IMR-90 (cell line): ENCODE results near the gene TXNDC12. TPM values are rescaled to one million over a fixed set of nuclear protein-coding genes. Genes with fewer than 3 reads are reported as not detected.

Source experiments
- ATAC-seq: fragments of 200-7000 bp; cut with Tn5 transposase; 2 replicates; pipeline ENCODE4 v1.9.1; 2020; ENCODE audit warnings: low read depth, mild to moderate bottlenecking, moderate library complexity
- BruUV-seq: library from RNA; stranded (reverse); fragments of 400-500 nt; replicated peaks from 2 replicates; lab custom pipeline; 2021; lab: Mats Ljungman, UMichigan
- CTCF ChIA-PET: fragments of 300-600 bp; formaldehyde crosslinking; extraction: SDS; loops from one replicate; lab custom pipeline; 2021; ENCODE audit warnings: antibody characterized with exemption; lab: Yijun Ruan, JAX
- POLR2A ChIA-PET: fragments of 300-600 bp; sonication (Branson Sonifier 250); formaldehyde crosslinking; loops from one replicate; lab custom pipeline; 2022; ENCODE audit warnings: antibody characterized with exemption; ENCODE audit not compliant: unreplicated experiment; lab: Charles Lee
- DNase-seq: peaks from one replicate; pipeline ENCODE4 v3.0.0; 2013
- H2AFZ ChIP-seq: replicated peaks from 2 replicates; pipeline ENCODE3; 2013; ENCODE audit warnings: low read length, mild to moderate bottlenecking; ENCODE audit not compliant: poor library complexity
- H2AK5ac ChIP-seq: 2 replicates; pipeline ENCODE4 v1.6.1; 2013; ENCODE audit warnings: low read depth, low read length, inconsistent platforms
- H2AK9ac ChIP-seq: replicated peaks from 2 replicates; pipeline ENCODE3; 2013; ENCODE audit warnings: mild to moderate bottlenecking, low read depth, low read length, moderate library complexity; ENCODE audit not compliant: poor library complexity
- H2BK120ac ChIP-seq: 2 replicates; pipeline ENCODE4 v1.6.1; 2013; ENCODE audit warnings: low read depth, low read length, inconsistent platforms
- H2BK15ac ChIP-seq: 3 replicates; pipeline ENCODE4 v1.6.1; 2013; ENCODE audit warnings: low read depth, low read length, inconsistent platforms
- H2BK20ac ChIP-seq: 2 replicates; pipeline ENCODE4 v1.6.1; 2013; ENCODE audit warnings: low read depth, mild to moderate bottlenecking, inconsistent platforms, low read length, moderate library complexity
- H2BK5ac ChIP-seq: 2 replicates; pipeline ENCODE4 v1.6.1; 2013; ENCODE audit warnings: mild to moderate bottlenecking, low read depth, low read length, inconsistent platforms; ENCODE audit not compliant: poor library complexity, severe bottlenecking
- H3K14ac ChIP-seq: replicated peaks from 2 replicates; pipeline ENCODE4 v1.6.1; 2013; ENCODE audit warnings: low read depth, low read length, inconsistent platforms
- H3K18ac ChIP-seq: 2 replicates; pipeline ENCODE4 v1.6.1; 2013; ENCODE audit warnings: low read depth, low read length, control low read depth
- H3K23ac ChIP-seq: 2 replicates; pipeline ENCODE4 v1.6.1; 2013; ENCODE audit warnings: low read depth, low read length, inconsistent platforms
- H3K27ac ChIP-seq: 2 replicates; pipeline ENCODE4 v1.5.1; 2013; ENCODE audit warnings: mild to moderate bottlenecking, control low read depth, low read length; ENCODE audit not compliant: insufficient read depth
- H3K27me3 ChIP-seq: 2 replicates; pipeline ENCODE4 v1.6.1; 2013; ENCODE audit warnings: low read length; ENCODE audit not compliant: control insufficient read depth, insufficient read depth
- H3K36me3 ChIP-seq: 2 replicates; pipeline ENCODE4 v1.6.1; 2013; ENCODE audit warnings: low read length, mixed read lengths; ENCODE audit not compliant: control insufficient read depth, insufficient read depth
- H3K4ac ChIP-seq: 2 replicates; pipeline ENCODE4 v1.6.1; 2013; ENCODE audit warnings: low read depth, low read length, inconsistent platforms
- H3K4me1 ChIP-seq: 2 replicates; pipeline ENCODE4 v1.6.1; 2013; ENCODE audit warnings: low read length, mixed read lengths; ENCODE audit not compliant: control insufficient read depth, insufficient read depth
- H3K4me2 ChIP-seq: 2 replicates; pipeline ENCODE4 v1.6.1; 2013; ENCODE audit warnings: low read depth, mild to moderate bottlenecking, control low read depth, low read length, moderate library complexity
- H3K4me3 ChIP-seq: 2 replicates; pipeline ENCODE4 v1.5.1; 2013; ENCODE audit warnings: low read depth, mild to moderate bottlenecking, control low read depth, low read length, moderate library complexity; ENCODE audit not compliant: insufficient read depth
- H3K56ac ChIP-seq: 2 replicates; pipeline ENCODE4 v1.6.1; 2013; ENCODE audit warnings: low read length, inconsistent platforms; ENCODE audit not compliant: insufficient read depth; ENCODE audit errors: extremely low read depth
- H3K79me1 ChIP-seq, 2 experiments: 2 replicates each; pipeline ENCODE4 v1.6.1; 2013; ENCODE audit warnings: low read length in 2 of 2, inconsistent platforms in 1 of 2, low read depth in 1 of 2
- H3K9ac ChIP-seq: 2 replicates; pipeline ENCODE4 v1.6.1; 2013; ENCODE audit warnings: low read depth, low read length, control low read depth
- H3K9me1 ChIP-seq: 2 replicates; pipeline ENCODE4 v1.6.1; 2013; ENCODE audit warnings: low read length, inconsistent platforms; ENCODE audit not compliant: insufficient read depth
- H3K9me3 ChIP-seq: 2 replicates; pipeline ENCODE4 v1.6.1; 2013; ENCODE audit warnings: low read length; ENCODE audit not compliant: control insufficient read depth, insufficient read depth
- H4K20me1 ChIP-seq: 2 replicates; pipeline ENCODE4 v1.6.1; 2013; ENCODE audit warnings: low read length, inconsistent platforms; ENCODE audit not compliant: insufficient read depth
- H4K5ac ChIP-seq: 2 replicates; pipeline ENCODE4 v1.6.1; 2013; ENCODE audit warnings: mild to moderate bottlenecking, low read depth, low read length, control low read depth
- H4K8ac ChIP-seq, 2 experiments: 2 replicates each; pipeline ENCODE4 v1.6.1; 2013; ENCODE audit warnings: low read depth in 2 of 2, low read length in 2 of 2, control low read depth in 1 of 2, inconsistent platforms in 1 of 2
- H4K91ac ChIP-seq: 2 replicates; pipeline ENCODE4 v1.6.1; 2013; ENCODE audit warnings: low read depth, low read length, inconsistent platforms; ENCODE audit not compliant: insufficient read depth
- BHLHE40 ChIP-seq: fragments of 150-350 bp; IDR thresholded peaks from 2 replicates; pipeline ENCODE4 v1.6.1; 2016; ENCODE audit warnings: mild to moderate bottlenecking, low read depth, low read length
- CEBPB ChIP-seq: IDR thresholded peaks from 2 replicates; pipeline ENCODE4 v1.6.1; 2012; ENCODE audit warnings: low read depth, low read length, improper control_type of control experiment
- CHD1 ChIP-seq: IDR thresholded peaks from 2 replicates; pipeline ENCODE4 v1.6.1; 2012; ENCODE audit warnings: low read depth, low read length, improper control_type of control experiment
- FOS ChIP-seq: fragments of 150-350 bp; IDR thresholded peaks from 2 replicates; pipeline ENCODE4 v1.6.1; 2016; ENCODE audit warnings: low read depth, low read length
- MAFK ChIP-seq: IDR thresholded peaks from 2 replicates; pipeline ENCODE4 v1.6.1; 2012; ENCODE audit warnings: low read depth, low read length, improper control_type of control experiment
- MXI1 ChIP-seq: IDR thresholded peaks from 2 replicates; pipeline ENCODE4 v1.6.1; 2012; ENCODE audit warnings: low read depth, mild to moderate bottlenecking, low read length, moderate library complexity, borderline replicate concordance
- NFE2L2 ChIP-seq: fragments of 150-350 bp; IDR thresholded peaks from 2 replicates; pipeline ENCODE4 v1.6.1; 2016; ENCODE audit warnings: low read depth, mild to moderate bottlenecking, low read length
- POLR2A ChIP-seq: IDR thresholded peaks from 2 replicates; pipeline ENCODE4 v1.6.1; 2012; ENCODE audit warnings: mild to moderate bottlenecking, low read depth, low read length
- RAD21 ChIP-seq: IDR thresholded peaks from 2 replicates; pipeline ENCODE4 v1.6.1; 2012; ENCODE audit warnings: low read length, improper control_type of control experiment
- RFX5 ChIP-seq: IDR thresholded peaks from 2 replicates; pipeline ENCODE4 v1.8.0; 2012; ENCODE audit warnings: low read depth, mild to moderate bottlenecking, low read length, moderate library complexity
- SMC3 ChIP-seq: fragments of 150-350 bp; IDR thresholded peaks from 2 replicates; pipeline ENCODE4 v1.6.1; 2016; ENCODE audit warnings: low read depth, mild to moderate bottlenecking, antibody characterized with exemption, low read length, moderate library complexity
- WGBS, 2 experiments: methylation state at CpG; one replicate each; pipeline versions ENCODE4 v1.1.5 to v1.1.7; 2013; ENCODE audit warnings: missing lambda C conversion rate in 2 of 2; ENCODE audit not compliant: insufficient read length in 1 of 2; ENCODE audit errors: extremely low coverage in 2 of 2; 5-methylcytosine and 5-hydroxymethylcytosine counted together
- dilution Hi-C: fragments of 300-500 bp; cut with HindIII; formaldehyde crosslinking; loops from one replicate; pipeline ENCODE4 v1.14.3; 2018; ENCODE audit warnings: low sequenced_read_pairs; ENCODE audit not compliant: unreplicated experiment
- in situ Hi-C: fragments of 300-500 bp; cut with MboI; formaldehyde crosslinking; loops from 3 replicates; pipeline ENCODE4 v1.14.3; 2019; ENCODE audit warnings: low sequenced_read_pairs, inconsistent platforms, mixed read lengths
- intact Hi-C: fragments of 100-400 bp; cut with micrococcal nuclease; formaldehyde crosslinking; loops from 2 replicates; pipeline ENCODE4 v1.10.0; 2022
- polyA plus RNA-seq, 3 experiments: library from polyadenylated mRNA; depleted of rRNA; stranded (reverse); fragments of >200 nt; gene quantifications; 2 replicates each; pipeline ENCODE4 v1.2.3, GENCODE V29; 2012; ENCODE audit warnings: low replicate concordance in 1 of 3
- total RNA-seq: library from RNA; depleted of rRNA; stranded (reverse); fragments of >200 nt; gene quantifications from 2 replicates; pipeline ENCODE4 v1.2.3, GENCODE V29; 2012
- TF ChIP-seq, protein P1 (sequence below): conservative IDR thresholded peaks from 2 replicates; pipeline ENCODE4 v1.5.1; 2012; ENCODE audit warnings: mild to moderate bottlenecking, low read depth, low read length, improper control_type of control experiment
- TF ChIP-seq, protein P2 (sequence below): fragments of 150-350 bp; IDR thresholded peaks from 2 replicates; pipeline ENCODE4 v1.6.1; 2017; ENCODE audit warnings: mild to moderate bottlenecking, antibody characterized with exemption, low read length, low read depth
- TF ChIP-seq, protein P3 (sequence below): fragments of 150-350 bp; IDR thresholded peaks from 2 replicates; pipeline ENCODE4 v1.6.1; 2016; ENCODE audit warnings: low read depth, mild to moderate bottlenecking, low read length, moderate library complexity, borderline replicate concordance

The TXNDC12 gene
- total and polyA plus RNA-seq, 2 of the 4 experiments (the other 2 are of a cell fraction) = 24.4 to 29.9 TPM

DNA sequence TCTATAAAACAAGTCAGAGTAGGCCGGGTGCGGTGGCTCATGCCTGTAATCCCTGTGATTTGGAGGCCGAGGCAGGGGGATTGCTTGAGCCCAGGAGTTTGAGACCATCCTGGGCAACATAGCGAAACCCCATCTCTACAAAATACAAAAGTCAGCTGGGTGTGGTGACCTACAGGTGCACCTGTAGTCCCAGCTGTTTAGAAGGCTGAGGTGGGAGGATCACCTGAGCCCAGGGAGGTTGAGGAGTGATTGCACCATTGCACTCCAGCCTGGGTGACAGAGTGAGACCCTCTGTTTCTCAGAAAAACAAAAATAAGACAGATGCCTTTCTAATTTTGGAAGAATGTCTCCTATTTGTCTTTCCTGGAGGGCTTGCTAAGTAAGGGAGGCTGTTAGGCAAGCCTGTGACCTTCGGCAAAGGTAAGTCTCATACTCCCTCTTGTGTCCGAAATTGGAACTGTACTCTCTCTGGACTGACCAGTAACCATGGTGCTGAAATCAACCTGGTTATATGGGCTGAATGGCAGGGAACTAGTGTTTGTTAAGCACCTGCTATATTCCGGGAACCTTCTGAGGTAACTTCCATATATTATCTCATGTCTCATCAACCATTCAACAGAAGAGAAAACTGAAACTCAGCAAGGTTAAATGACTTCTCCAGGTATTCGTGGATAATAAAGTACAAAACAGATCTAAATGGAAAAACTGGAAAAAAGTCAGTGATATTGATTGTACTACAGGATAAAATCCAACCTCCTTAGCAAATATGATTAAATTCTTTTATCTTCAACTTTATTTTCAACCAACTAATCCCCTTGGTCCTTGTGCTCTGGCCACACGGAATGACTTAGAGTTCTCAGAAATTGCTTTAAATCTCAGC is 52.7 kb downstream of the TXNDC12 start:
- H2BK15ac ChIP-seq = no peak overlapping the region
- no peak overlapping the region for H3K23ac ChIP-seq
- H3K9ac ChIP-seq = no peak overlapping the region
- H4K20me1 ChIP-seq = no peaks in the 10 kb centered on the region
- no peak overlapping the region for H4K5ac ChIP-seq
- POLR2A ChIA-PET = no interaction called here
- CTCF ChIA-PET = interaction anchor here (0.6 to 1.0 kb wide), 2 partner anchors 105 to 106 kb away, joined by 3 read pairs; no protein-coding TSS in a partner anchor
- peak overlapping the region; percentile 5 for H4K91ac ChIP-seq
- peaks cover 0 to 6% of the 10 kb centered on the region in 2 experiments; a peak in 1 of 4 replicates for H3K79me1 ChIP-seq
- H2AFZ ChIP-seq = no peak overlapping the region
- DNase-seq (peak; percentile 95), ATAC-seq (peak; percentile 91)
- in situ Hi-C loops = no loop called here
- peaks cover 5% of the 10 kb centered on the region for H3K4me1 ChIP-seq
- BruUV-seq = no TSS peak
- H3K27ac ChIP-seq = no peak overlapping the region
- 0 out of 2 replicates have a peak overlapping the region, but pooled peaks have one; percentile 5 for H3K14ac ChIP-seq
- H3K4ac ChIP-seq = peak overlapping the region; percentile 80
- WGBS, 2 experiments = 93% methylated on average over 3 of the region's 9 CpGs; no CpG with 5 or more reads in 1 of the 2 experiments
- peak overlapping the region; percentile 47 for H2BK5ac ChIP-seq
- H2AK5ac ChIP-seq = peak overlapping the region; percentile 84
- H3K4me2 ChIP-seq = no peak overlapping the region
- H2AK9ac ChIP-seq = peak overlapping the region; percentile 48
- H4K8ac ChIP-seq = no peak overlapping the region
- peak overlapping the region; percentile 78; the same call in 1 of the 2 replicates for H2BK120ac ChIP-seq
- no peak overlapping the region for H3K4me3 ChIP-seq
- no peaks in the 10 kb centered on the region for H3K9me3 ChIP-seq
- no peaks in the 10 kb centered on the region for H3K27me3 ChIP-seq
- dilution Hi-C loops = no loop called here
- no peak overlapping the region for H3K56ac ChIP-seq
- peaks cover 13% of the 10 kb centered on the region; the same call in 1 of the 2 replicates for H3K9me1 ChIP-seq
- H2BK20ac ChIP-seq = peak overlapping the region; percentile 87; the same call in 1 of the 2 replicates
- H3K18ac ChIP-seq = no peak overlapping the region
- no peaks in the 10 kb centered on the region for H3K36me3 ChIP-seq
- intact Hi-C loops = loop anchor here (1.0 to 10.0 kb wide), 5 partner anchors 55 to 367 kb away; partner anchors contain the start of gene BTF3L4
- TF ChIP-seq MXI1 = no peak
- TF ChIP-seq POLR2A = no peak
- peak; percentile 85 for TF ChIP-seq CEBPB
- TF ChIP-seq RFX5 = no peak
- TF ChIP-seq MAFK = no peak
- no peak for TF ChIP-seq NFE2L2
- TF ChIP-seq, protein P1, sequence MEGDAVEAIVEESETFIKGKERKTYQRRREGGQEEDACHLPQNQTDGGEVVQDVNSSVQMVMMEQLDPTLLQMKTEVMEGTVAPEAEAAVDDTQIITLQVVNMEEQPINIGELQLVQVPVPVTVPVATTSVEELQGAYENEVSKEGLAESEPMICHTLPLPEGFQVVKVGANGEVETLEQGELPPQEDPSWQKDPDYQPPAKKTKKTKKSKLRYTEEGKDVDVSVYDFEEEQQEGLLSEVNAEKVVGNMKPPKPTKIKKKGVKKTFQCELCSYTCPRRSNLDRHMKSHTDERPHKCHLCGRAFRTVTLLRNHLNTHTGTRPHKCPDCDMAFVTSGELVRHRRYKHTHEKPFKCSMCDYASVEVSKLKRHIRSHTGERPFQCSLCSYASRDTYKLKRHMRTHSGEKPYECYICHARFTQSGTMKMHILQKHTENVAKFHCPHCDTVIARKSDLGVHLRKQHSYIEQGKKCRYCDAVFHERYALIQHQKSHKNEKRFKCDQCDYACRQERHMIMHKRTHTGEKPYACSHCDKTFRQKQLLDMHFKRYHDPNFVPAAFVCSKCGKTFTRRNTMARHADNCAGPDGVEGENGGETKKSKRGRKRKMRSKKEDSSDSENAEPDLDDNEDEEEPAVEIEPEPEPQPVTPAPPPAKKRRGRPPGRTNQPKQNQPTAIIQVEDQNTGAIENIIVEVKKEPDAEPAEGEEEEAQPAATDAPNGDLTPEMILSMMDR = peak; percentile 94
- TF ChIP-seq RAD21 = peak; percentile 99
- TF ChIP-seq, protein P2, sequence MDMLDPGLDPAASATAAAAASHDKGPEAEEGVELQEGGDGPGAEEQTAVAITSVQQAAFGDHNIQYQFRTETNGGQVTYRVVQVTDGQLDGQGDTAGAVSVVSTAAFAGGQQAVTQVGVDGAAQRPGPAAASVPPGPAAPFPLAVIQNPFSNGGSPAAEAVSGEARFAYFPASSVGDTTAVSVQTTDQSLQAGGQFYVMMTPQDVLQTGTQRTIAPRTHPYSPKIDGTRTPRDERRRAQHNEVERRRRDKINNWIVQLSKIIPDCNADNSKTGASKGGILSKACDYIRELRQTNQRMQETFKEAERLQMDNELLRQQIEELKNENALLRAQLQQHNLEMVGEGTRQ = no peak
- TF ChIP-seq SMC3 = peak; percentile 95
- TF ChIP-seq CHD1 = no peak
- TF ChIP-seq, protein P3, sequence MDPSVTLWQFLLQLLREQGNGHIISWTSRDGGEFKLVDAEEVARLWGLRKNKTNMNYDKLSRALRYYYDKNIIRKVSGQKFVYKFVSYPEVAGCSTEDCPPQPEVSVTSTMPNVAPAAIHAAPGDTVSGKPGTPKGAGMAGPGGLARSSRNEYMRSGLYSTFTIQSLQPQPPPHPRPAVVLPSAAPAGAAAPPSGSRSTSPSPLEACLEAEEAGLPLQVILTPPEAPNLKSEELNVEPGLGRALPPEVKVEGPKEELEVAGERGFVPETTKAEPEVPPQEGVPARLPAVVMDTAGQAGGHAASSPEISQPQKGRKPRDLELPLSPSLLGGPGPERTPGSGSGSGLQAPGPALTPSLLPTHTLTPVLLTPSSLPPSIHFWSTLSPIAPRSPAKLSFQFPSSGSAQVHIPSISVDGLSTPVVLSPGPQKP = no peak
- no peak for TF ChIP-seq FOS
- no peak for TF ChIP-seq BHLHE40
